Activated CD4-positive, alpha-beta T cell treated with anti-CD3 and anti-CD28 coated beads, Interleukin-2, Interleukin-6, amounts not matched to agents 100 ng/mL and 50 ng/mL, durations not matched to agents 16 hours and 8 hours (primary cell): ENCODE measurements around the gene TFCP2.

ENCODE experiments used
- DNase-seq: peaks from one replicate; pipeline ENCODE4 v3.0.0-alpha.2; 2020

Gene TFCP2

GRCh38 chr12:51197736-51198567 lies 25.0 kb upstream of the TFCP2 start:
- DNase-seq, result no peak

- DNase-seq, result no peak
Observed at GRCh38 chr12:51196547-51196946, 23.6 kb upstream of the TFCP2 start.

GRCh38 chr12:51195841-51196240 lies 22.9 kb upstream of the TFCP2 start:
- DNase-seq, result no peak

- DNase-seq, result no peak
Observed at GRCh38 chr12:51192284-51192671, 19.3 kb upstream of the TFCP2 start.

GRCh38 chr12:51191516-51192283 lies 18.8 kb upstream of the TFCP2 start:
- DNase-seq, result no peak

- no peak for DNase-seq
Observed at GRCh38 chr12:51190820-51191219, 17.9 kb upstream of the TFCP2 start.

- no peak for DNase-seq
Observed at GRCh38 chr12:51189790-51190355, 16.9 kb upstream of the TFCP2 start.

GRCh38 chr12:51188359-51189051 lies 15.6 kb upstream of the TFCP2 start:
- no peak for DNase-seq

- no peak for DNase-seq
Observed at GRCh38 chr12:51187370-51187987, 14.5 kb upstream of the TFCP2 start.

GRCh38 chr12:51186465-51187085 lies 13.6 kb upstream of the TFCP2 start:
- DNase-seq, result no peak

GRCh38 chr12:51185171-51185717 lies 12.3 kb upstream of the TFCP2 start:
- no peak for DNase-seq

- no peak for DNase-seq
Observed at GRCh38 chr12:51183816-51184215, 10.9 kb upstream of the TFCP2 start.

- DNase-seq, result no peak
Observed at GRCh38 chr12:51183349-51183748, 10.4 kb upstream of the TFCP2 start.

- no peak for DNase-seq
Observed at GRCh38 chr12:51181558-51181957, 8.6 kb upstream of the TFCP2 start.

GRCh38 chr12:51177897-51178296 lies 5.0 kb upstream of the TFCP2 start:
- DNase-seq, result no peak

- DNase-seq, result no peak
Observed at GRCh38 chr12:51174501-51174900, 1.6 kb upstream of the TFCP2 start.

GRCh38 chr12:51171884-51172514 lies 936 bp downstream of the TFCP2 start:
- DNase-seq, result peak; percentile 15

- no peak for DNase-seq
Observed at GRCh38 chr12:51163795-51164194, 9.1 kb downstream of the TFCP2 start.

- DNase-seq, result no peak
Observed at GRCh38 chr12:51162217-51162616, 10.7 kb downstream of the TFCP2 start.

- DNase-seq, result no peak
Observed at GRCh38 chr12:51160814-51161459, 12.0 kb downstream of the TFCP2 start.

GRCh38 chr12:51156245-51156765 lies 16.6 kb downstream of the TFCP2 start:
- no peak for DNase-seq
